Measurements from ENCODE around the gene ATPAF1.

DNA sequence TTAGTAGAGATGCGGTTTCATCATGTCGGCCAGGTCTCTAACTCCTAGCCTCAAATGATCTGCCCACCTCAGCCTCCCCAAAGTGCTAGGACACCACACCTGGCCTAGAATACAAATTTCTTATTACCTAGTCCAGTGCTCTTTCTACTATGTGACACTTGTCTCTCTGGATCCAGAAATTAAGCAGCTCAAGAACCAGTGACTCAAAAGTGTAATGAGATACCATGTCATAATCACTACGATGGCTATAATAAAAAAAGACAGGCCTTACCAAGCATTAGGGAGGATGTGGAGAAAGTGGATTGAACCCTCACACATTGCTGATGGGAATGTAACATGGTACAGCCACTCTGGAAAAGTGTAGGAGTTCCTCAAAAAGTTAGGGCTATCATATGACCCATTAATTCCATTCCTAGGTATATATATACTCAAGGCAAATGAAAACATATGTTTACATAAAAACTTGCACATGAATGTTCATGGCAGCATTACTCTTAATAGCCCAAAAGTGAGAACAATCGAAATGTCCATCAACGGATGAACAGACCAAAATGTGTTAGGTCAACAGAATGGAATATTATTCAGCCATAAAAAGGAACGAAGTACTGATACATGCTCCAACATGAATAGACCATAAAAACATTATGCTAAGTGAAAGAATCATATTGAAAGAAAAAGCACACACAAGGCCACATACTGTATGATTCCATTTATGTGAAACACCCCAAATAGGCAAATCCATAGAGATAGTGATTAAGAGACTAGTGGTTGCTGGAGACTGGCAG is 11.8 kb upstream of the ATPAF1 start:
- TF ChIP-seq CTCF (IDR thresholded peaks at IDR 0.05) (no peak), POLR2A (IDR thresholded peaks at IDR 0.05) (no peak)
